Neural progenitor cell (in vitro differentiated cells): Measurements from ENCODE around the gene MED1.

Source experiments
- CTCF ChIP-seq: fragments of 200-600 bp; sonication (generic); IDR thresholded peaks from 2 replicates; pipeline ENCODE4 v1.5.1; 2017; ENCODE audit warnings: antibody characterized with exemption, mild to moderate bottlenecking
- EZH2 ChIP-seq: fragments of 200-600 bp; sonication (generic); IDR thresholded peaks from 2 replicates; pipeline ENCODE4 v1.6.1; 2017; ENCODE audit warnings: antibody characterized with exemption, mild to moderate bottlenecking, moderate library complexity

DNA sequence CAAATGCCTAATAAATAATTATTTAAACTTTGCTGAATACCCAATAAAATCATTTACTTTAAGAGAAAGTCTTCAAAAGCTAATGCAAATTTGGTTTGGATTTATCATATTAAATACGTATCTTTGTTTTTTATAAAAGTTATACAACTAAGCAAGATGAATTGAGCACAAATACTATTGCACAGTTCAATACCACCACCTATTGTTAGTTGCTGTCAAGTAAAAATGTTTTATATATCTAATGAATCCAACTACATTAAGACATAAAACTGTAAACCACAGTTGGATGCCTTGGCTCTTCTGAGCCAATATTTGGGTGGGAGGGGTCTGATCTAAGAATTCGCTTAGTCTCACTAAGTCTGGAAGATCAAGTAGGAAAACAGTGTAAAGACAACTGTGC lies 57.3 kb downstream of the MED1 start:
- TF ChIP-seq CTCF (no peak), EZH2 (no peak)
